Endothelial cell (in vitro differentiated cells): ENCODE measurements around the gene GATB. TPM values are rescaled to one million over a fixed set of nuclear protein-coding genes. Genes with fewer than 3 reads are reported as not detected.

ENCODE experiments used
- DNase-seq: peaks from one replicate; pipeline ENCODE4 v3.0.0; 2021; ENCODE audit warnings: low spot score
- H3K27ac Mint-ChIP-seq: one replicate; pipeline ENCODE4 v1.8.0; 2021; ENCODE audit warnings: mixed read lengths, inconsistent platforms; ENCODE audit not compliant: unreplicated experiment
- H3K27me3 Mint-ChIP-seq: one replicate; pipeline ENCODE4 v1.8.0; 2021; ENCODE audit warnings: mild to moderate bottlenecking, moderate library complexity, mixed read lengths, inconsistent platforms; ENCODE audit not compliant: unreplicated experiment
- H3K36me3 Mint-ChIP-seq: one replicate; pipeline ENCODE4 v1.8.0; 2021; ENCODE audit warnings: mild to moderate bottlenecking, low read depth, mixed read lengths, inconsistent platforms; ENCODE audit not compliant: unreplicated experiment
- H3K4me1 Mint-ChIP-seq: one replicate; pipeline ENCODE4 v1.8.0; 2021; ENCODE audit warnings: mild to moderate bottlenecking, mixed read lengths, inconsistent platforms; ENCODE audit not compliant: unreplicated experiment
- H3K4me3 Mint-ChIP-seq: one replicate; pipeline ENCODE4 v1.8.0; 2021; ENCODE audit warnings: mild to moderate bottlenecking, mixed read lengths, inconsistent platforms; ENCODE audit not compliant: unreplicated experiment
- H3K9me3 Mint-ChIP-seq: one replicate; pipeline ENCODE4 v1.8.0; 2021; ENCODE audit warnings: mixed read lengths, inconsistent platforms; ENCODE audit not compliant: unreplicated experiment
- CTCF ChIP-seq: fragments of 200-600 bp; sonication (generic); IDR thresholded peaks from one replicate; pipeline ENCODE4 v1.5.0; 2021; ENCODE audit warnings: antibody characterized with exemption; ENCODE audit not compliant: unreplicated experiment
- total RNA-seq: library from RNA; stranded (reverse); fragmentation: NEBNext Ultra II Directional; extraction: Animal tissue kit (Norgen Biotek cat#: 25700); gene quantifications from one replicate; pipeline ENCODE4 v1.2.1, GENCODE V29; 2021; ENCODE audit not compliant: unreplicated experiment

Gene GATB
- total RNA-seq, 1 donor from 2014 or later: 16.6 TPM

GRCh38 chr4:151788021-151788420, 27.2 kb upstream of the GATB start:
- no peak for DNase-seq
- H3K4me1 Mint-ChIP-seq: peaks cover 2% of the 10 kb centered on the region
- no peaks in the 10 kb centered on the region for H3K36me3 Mint-ChIP-seq
- H3K27ac Mint-ChIP-seq: no peak overlapping the region
- TF ChIP-seq CTCF: no peak
- H3K27me3 Mint-ChIP-seq: no peaks in the 10 kb centered on the region
- no peak overlapping the region for H3K4me3 Mint-ChIP-seq
- H3K9me3 Mint-ChIP-seq: no peaks in the 10 kb centered on the region

- no peaks in the 10 kb centered on the region for H3K9me3 Mint-ChIP-seq
- no peaks in the 10 kb centered on the region for H3K36me3 Mint-ChIP-seq
- H3K27ac Mint-ChIP-seq: no peak overlapping the region
- no peaks in the 10 kb centered on the region for H3K4me1 Mint-ChIP-seq
- no peaks in the 10 kb centered on the region for H3K27me3 Mint-ChIP-seq
- H3K4me3 Mint-ChIP-seq: no peak overlapping the region
- DNase-seq: no peak
- TF ChIP-seq CTCF: no peak
Observed at GRCh38 chr4:151786158-151786495, 25.3 kb upstream of the GATB start.

- H3K27ac Mint-ChIP-seq: no peak overlapping the region
- H3K9me3 Mint-ChIP-seq: no peaks in the 10 kb centered on the region
- no peak for TF ChIP-seq CTCF
- no peaks in the 10 kb centered on the region for H3K36me3 Mint-ChIP-seq
- no peaks in the 10 kb centered on the region for H3K27me3 Mint-ChIP-seq
- no peaks in the 10 kb centered on the region for H3K4me1 Mint-ChIP-seq
- DNase-seq: no peak
- H3K4me3 Mint-ChIP-seq: no peak overlapping the region
Observed at GRCh38 chr4:151785484-151786157, 24.8 kb upstream of the GATB start.

GRCh38 chr4:151784706-151785105, 23.9 kb upstream of the GATB start:
- H3K27ac Mint-ChIP-seq: no peak overlapping the region
- H3K36me3 Mint-ChIP-seq: no peaks in the 10 kb centered on the region
- H3K4me1 Mint-ChIP-seq: no peaks in the 10 kb centered on the region
- no peak for DNase-seq
- no peak overlapping the region for H3K4me3 Mint-ChIP-seq
- no peak for TF ChIP-seq CTCF
- no peaks in the 10 kb centered on the region for H3K9me3 Mint-ChIP-seq
- H3K27me3 Mint-ChIP-seq: no peaks in the 10 kb centered on the region

- no peaks in the 10 kb centered on the region for H3K9me3 Mint-ChIP-seq
- no peak overlapping the region for H3K27ac Mint-ChIP-seq
Observed at GRCh38 chr4:151783867-151784266, 23.1 kb upstream of the GATB start.

More at GRCh38 chr4:151783867-151784266, 23.1 kb upstream of the GATB start:
- Mint-ChIP-seq H3K4me1 (no peaks in the 10 kb centered on the region), H3K27me3 (no peaks in the 10 kb centered on the region), H3K36me3 (no peaks in the 10 kb centered on the region), H3K4me3 (no peak overlapping the region)
- no peak for TF ChIP-seq CTCF
- DNase-seq: no peak
